RWPE2 (cell line): ENCODE measurements around the gene RIPK3.
A peak's percentile ranks its signal among the peaks of the same experiment; 100 is the strongest.

Experiments
- ATAC-seq: fragments of 200-7000 bp; cut with Tn5 transposase; 3 replicates; pipeline ENCODE4 v1.9.1; 2021; ENCODE audit warnings: low read depth
- DNase-seq: peaks from one replicate; pipeline ENCODE4 v3.0.0-alpha.2; 2020; ENCODE audit warnings: low spot score
- H3K27ac ChIP-seq: fragments of 450-650 bp; 2 replicates; pipeline ENCODE4 v1.5.1; 2017; ENCODE audit warnings: mild to moderate bottlenecking; ENCODE audit not compliant: poor library complexity, severe bottlenecking
- H3K27me3 ChIP-seq: fragments of 250-450 bp; sonication (Bioruptor Pico); 2 replicates; pipeline ENCODE4 v1.5.1; 2021; ENCODE audit warnings: mild to moderate bottlenecking, moderate library complexity; ENCODE audit not compliant: insufficient read depth, poor library complexity, severe bottlenecking
- H3K36me3 ChIP-seq: fragments of 250-450 bp; sonication (Bioruptor Pico); 2 replicates; pipeline ENCODE4 v1.5.1; 2020; ENCODE audit warnings: low read depth, mild to moderate bottlenecking, moderate library complexity
- H3K4me1 ChIP-seq: fragments of 250-450 bp; sonication (Bioruptor Pico); 2 replicates; pipeline ENCODE4 v1.5.1; 2021; ENCODE audit warnings: mild to moderate bottlenecking, moderate library complexity; ENCODE audit not compliant: insufficient read depth, poor library complexity, severe bottlenecking
- H3K4me3 ChIP-seq: fragments of 250-450 bp; sonication (Bioruptor Pico); 2 replicates; pipeline ENCODE4 v1.5.1; 2021; ENCODE audit warnings: mild to moderate bottlenecking, moderate library complexity; ENCODE audit not compliant: severe bottlenecking
- H3K9me3 ChIP-seq: fragments of 250-450 bp; sonication (Bioruptor Pico); 2 replicates; pipeline ENCODE4 v1.5.1; 2021; ENCODE audit warnings: mild to moderate bottlenecking, moderate library complexity; ENCODE audit not compliant: severe bottlenecking
- CTCF ChIP-seq: fragments of 450-650 bp; IDR thresholded peaks from one replicate; pipeline ENCODE4 v1.5.1; 2017; ENCODE audit warnings: mild to moderate bottlenecking, moderate library complexity; ENCODE audit not compliant: poor library complexity, severe bottlenecking

The RIPK3 gene

GRCh38 chr14:24337144-24337823 is 2.5 kb downstream of the RIPK3 start:
- no peak overlapping the region for H3K4me3 ChIP-seq
- H3K27me3 ChIP-seq, result peaks cover 23% of the 10 kb centered on the region
- H3K9me3 ChIP-seq, result no peaks in the 10 kb centered on the region
- peaks cover 3% of the 10 kb centered on the region for H3K4me1 ChIP-seq
- DNase-seq, result no peak
- H3K27ac ChIP-seq, result no peak overlapping the region
- ATAC-seq, result no peak
- H3K36me3 ChIP-seq, result no peaks in the 10 kb centered on the region
- no peak for TF ChIP-seq CTCF

- H3K9me3 ChIP-seq, result no peaks in the 10 kb centered on the region
- no peak overlapping the region for H3K4me3 ChIP-seq
- no peak overlapping the region for H3K27ac ChIP-seq
- ATAC-seq, result no peak
- no peak for DNase-seq
- peaks cover 23% of the 10 kb centered on the region for H3K27me3 ChIP-seq
- H3K36me3 ChIP-seq, result no peaks in the 10 kb centered on the region
- peaks cover 3% of the 10 kb centered on the region for H3K4me1 ChIP-seq
- no peak for TF ChIP-seq CTCF
These were observed 4.2 kb downstream of the RIPK3 start for GRCh38 chr14:24335461-24336171.

- no peak within 1 kb of the TSS for H3K27ac ChIP-seq
- no peaks in the 10 kb centered on the region for H3K9me3 ChIP-seq
- no peak for TF ChIP-seq CTCF
- ATAC-seq (no peak), DNase-seq (no peak)
- peak within 1 kb of the TSS; percentile 14 for H3K4me3 ChIP-seq
- peaks cover 3% of the 10 kb centered on the region for H3K4me1 ChIP-seq
- H3K27me3 ChIP-seq, result peaks cover 23% of the 10 kb centered on the region
- no peaks in the 10 kb centered on the region for H3K36me3 ChIP-seq
These were observed 5.1 kb downstream of the RIPK3 start, which contains the start of gene ADCY4 for GRCh38 chr14:24334431-24335291. TSS of gene ADCY4 (minus strand) at chr14:24335071. CDS start at chr14:24334652, 419 bp downstream.

GRCh38 chr14:24332268-24332993 is 7.4 kb downstream of the RIPK3 start:
- H3K9me3 ChIP-seq, result no peaks in the 10 kb centered on the region
- peaks cover 23% of the 10 kb centered on the region for H3K27me3 ChIP-seq
- peak; percentile 82 for TF ChIP-seq CTCF
- DNase-seq (no peak), ATAC-seq (peak; percentile 61)
- H3K4me3 ChIP-seq, result no peak overlapping the region
- no peaks in the 10 kb centered on the region for H3K36me3 ChIP-seq
- H3K27ac ChIP-seq, result no peak overlapping the region
- H3K4me1 ChIP-seq, result peaks cover 3% of the 10 kb centered on the region
